Fibroblast of mammary gland (primary cell): ENCODE measurements around the gene UNC5A.

Experiments used
- DNase-seq: peaks from one replicate; pipeline ENCODE4 v3.0.0-alpha.2; 2010; ENCODE audit warnings: low read depth
- H3K4me3 ChIP-seq: 2 replicates; pipeline ENCODE4 v1.5.1; 2011; ENCODE audit warnings: low read depth, mild to moderate bottlenecking, low read length, moderate library complexity; ENCODE audit not compliant: control insufficient read depth
- TF ChIP-seq, protein P1 (sequence below): conservative IDR thresholded peaks from 2 replicates; pipeline ENCODE4 v1.5.1; 2011; ENCODE audit warnings: low read depth, low read length, inconsistent platforms; ENCODE audit not compliant: control insufficient read depth, insufficient read depth

The UNC5A gene

GRCh38 chr5:176821441-176821840 lies 11.1 kb downstream of the UNC5A start:
- TF ChIP-seq, protein P1, sequence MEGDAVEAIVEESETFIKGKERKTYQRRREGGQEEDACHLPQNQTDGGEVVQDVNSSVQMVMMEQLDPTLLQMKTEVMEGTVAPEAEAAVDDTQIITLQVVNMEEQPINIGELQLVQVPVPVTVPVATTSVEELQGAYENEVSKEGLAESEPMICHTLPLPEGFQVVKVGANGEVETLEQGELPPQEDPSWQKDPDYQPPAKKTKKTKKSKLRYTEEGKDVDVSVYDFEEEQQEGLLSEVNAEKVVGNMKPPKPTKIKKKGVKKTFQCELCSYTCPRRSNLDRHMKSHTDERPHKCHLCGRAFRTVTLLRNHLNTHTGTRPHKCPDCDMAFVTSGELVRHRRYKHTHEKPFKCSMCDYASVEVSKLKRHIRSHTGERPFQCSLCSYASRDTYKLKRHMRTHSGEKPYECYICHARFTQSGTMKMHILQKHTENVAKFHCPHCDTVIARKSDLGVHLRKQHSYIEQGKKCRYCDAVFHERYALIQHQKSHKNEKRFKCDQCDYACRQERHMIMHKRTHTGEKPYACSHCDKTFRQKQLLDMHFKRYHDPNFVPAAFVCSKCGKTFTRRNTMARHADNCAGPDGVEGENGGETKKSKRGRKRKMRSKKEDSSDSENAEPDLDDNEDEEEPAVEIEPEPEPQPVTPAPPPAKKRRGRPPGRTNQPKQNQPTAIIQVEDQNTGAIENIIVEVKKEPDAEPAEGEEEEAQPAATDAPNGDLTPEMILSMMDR = no peak
- no peak for DNase-seq
- no peak overlapping the region for H3K4me3 ChIP-seq

DNA sequence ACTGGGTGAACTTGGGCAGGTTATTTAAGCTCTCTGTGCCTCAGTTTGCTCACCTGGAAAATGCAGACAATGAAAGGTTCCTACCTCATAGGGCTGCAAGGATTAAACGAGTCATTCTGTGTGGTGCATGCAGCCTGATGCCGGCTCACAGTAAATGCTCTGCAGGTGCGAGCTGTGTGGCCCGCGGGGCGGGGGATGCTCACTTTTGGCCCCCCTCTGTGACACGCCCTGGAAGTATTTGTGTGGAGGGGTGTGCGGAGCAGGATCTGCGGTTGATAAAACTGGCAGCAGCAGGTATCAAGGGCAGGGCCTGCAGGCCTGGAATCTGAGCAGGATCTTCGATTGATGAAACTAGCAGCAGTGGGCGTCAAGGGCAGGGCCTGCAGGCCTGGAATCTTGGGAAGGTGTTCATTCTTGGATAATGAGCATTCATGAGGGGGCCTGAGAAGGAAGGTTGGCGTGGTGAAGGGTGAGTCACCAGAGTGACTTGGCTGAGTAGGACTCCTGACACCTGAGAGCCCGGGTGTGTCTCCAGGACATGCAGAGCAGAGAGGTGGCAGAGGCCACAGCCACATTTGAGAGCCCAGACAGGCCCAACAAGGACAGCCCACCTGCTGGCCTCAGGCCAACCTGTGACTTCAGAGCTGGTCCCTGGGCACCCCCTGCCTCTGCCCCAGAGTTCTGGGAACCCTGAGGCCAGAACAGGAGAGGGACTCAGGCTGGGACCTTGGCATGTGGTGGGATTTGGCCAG lies 11.9 kb downstream of the UNC5A start:
- H3K4me3 ChIP-seq = no peak overlapping the region

GRCh38 chr5:176822793-176823481 lies 12.6 kb downstream of the UNC5A start:
- no peak overlapping the region for H3K4me3 ChIP-seq
- TF ChIP-seq, protein P1 = no peak
- DNase-seq = no peak

More for the DNA sequence above, 11.9 kb downstream of the UNC5A start:
- TF ChIP-seq, protein P1 = no peak
- no peak for DNase-seq

DNA sequence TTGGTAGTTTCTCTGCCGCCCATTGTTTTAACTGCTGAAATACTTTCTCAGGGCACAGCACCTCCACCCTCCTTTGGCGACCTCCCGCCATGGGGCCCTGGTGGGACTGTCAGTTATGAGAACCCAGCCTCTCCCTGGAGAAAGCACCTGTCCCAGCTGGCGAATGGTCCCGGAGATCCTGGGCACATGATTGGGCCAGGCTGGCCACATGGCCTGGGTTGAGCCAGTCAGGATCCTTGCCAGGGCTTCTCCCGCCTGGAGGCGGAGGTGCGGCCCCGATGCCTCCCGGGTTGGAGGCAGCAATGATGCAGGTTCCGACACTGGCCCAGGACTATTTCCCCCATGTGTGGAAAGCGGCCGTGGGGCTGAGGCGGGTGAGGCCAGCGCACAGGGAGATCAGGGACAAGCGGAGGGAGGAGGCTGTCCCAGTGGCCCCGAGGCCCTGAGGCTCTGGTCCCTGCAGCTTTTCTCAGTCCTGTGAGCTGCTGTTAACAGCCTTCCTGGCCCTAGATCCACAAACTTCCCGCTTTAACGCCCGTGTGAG lies 13.6 kb downstream of the UNC5A start:
- no peak for DNase-seq
- TF ChIP-seq, protein P1 = no peak
- H3K4me3 ChIP-seq = no peak overlapping the region

GRCh38 chr5:176824604-176825003 lies 14.2 kb downstream of the UNC5A start:
- TF ChIP-seq, protein P1 = no peak
- no peak for DNase-seq
- H3K4me3 ChIP-seq = no peak overlapping the region

DNA sequence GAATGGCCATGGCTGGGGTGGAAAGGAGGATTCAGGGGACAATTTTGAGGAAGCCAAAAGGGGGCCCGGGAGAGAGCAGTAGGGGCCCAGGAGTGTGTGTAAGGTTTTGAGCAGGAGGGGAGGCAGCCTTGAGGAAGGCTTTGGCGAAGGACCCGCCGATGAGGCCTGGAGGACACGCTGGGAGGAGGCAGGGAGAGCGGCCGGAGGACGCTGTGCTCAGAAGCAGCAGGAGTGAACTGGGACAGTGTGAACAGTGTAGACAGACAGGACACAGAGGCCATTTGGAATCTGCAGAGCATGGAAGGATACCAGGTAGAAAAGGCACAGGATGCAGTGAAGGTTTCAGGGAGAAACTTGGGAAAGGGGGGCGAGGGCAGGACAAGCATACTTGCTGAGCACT lies 14.9 kb downstream of the UNC5A start:
- H3K4me3 ChIP-seq = no peak overlapping the region
- TF ChIP-seq, protein P1 = no peak
- no peak for DNase-seq
